ENCODE data around the gene TMEM38A.
A peak's percentile ranks its signal among the peaks of the same experiment; 100 is the strongest.

TMEM38A gene

DNA sequence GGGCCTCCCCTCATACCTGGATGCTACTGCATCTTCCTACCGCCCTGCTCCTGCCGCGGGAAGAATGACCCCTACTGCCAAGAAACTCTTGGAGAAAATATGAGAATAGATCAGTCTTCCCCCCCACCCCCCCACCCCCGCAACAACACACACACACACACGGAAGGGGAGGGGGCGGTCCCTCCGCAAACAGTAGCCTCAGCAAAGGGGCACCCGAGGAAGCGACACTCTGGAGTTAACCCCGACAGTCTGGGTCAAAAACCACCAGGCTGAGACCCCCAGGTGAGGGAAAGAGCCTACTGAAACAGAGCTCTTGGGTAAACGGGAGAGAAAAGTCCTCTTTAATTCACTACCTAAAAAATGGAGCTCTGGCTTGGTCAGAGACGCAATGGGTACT lies 34.1 kb upstream of the TMEM38A start:
- peak overlapping the region; percentile 72 for H3K4me3 ChIP-seq (ENCODE audit: low read depth, low read length)
- TF ChIP-seq CTCF (IDR thresholded peaks at IDR 0.05; ENCODE audit: low read depth, low read length), result no peak

DNA sequence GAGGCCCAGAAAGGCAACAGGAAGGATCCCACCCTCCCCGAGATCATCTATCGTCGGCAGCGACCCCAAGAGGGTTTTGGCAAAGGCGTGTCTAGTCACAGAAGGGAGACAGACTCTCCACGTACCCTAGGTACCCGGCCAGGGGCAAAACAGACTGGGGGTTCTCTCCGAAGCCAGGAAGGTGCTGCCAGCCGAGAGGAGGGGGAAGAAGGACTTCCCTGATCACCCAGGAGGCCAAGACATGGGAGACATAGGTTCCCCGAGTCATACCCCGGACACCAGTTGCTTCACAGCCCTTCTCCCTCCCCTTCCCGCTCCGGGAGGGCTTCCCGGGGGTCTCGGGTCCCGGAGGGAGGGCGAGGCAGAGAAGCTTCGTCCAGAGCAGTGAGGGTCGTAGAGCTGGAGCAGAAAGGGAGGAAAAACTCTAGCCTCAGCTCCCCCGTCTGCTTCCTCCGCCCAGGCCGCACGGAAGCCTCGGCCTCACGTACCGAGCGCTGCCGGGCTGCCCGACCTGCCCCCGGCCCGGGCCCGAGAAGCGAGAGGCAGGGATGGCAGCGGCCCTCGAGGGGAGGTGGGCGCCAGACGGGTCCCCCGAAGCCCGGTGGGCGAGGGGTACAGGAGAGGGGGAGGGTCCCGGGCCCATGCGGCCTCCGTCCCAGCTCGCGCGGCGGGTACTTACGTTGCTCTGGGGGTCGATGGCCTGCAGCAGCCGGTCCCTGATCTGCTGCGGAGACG lies 33.6 kb upstream of the TMEM38A start:
- peak overlapping the region; percentile 72 for H3K4me3 ChIP-seq (ENCODE audit: low read depth, low read length)

DNA sequence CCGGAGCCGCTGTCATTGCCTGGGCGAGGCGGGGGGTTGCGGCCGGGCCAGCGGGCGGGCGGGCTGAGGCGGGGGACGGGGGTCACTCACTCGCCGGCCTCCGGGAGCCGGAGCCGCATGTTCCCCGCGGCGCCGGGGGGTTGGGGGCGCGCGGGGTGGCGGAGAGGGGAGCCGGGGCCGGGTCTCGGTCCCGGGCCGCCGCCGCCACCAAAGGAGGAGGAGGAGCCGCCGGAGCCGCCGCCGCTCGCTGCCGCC lies 33.1 kb upstream of the TMEM38A start:
- no peak for TF ChIP-seq CTCF (IDR thresholded peaks at IDR 0.05; ENCODE audit: low read depth, low read length)
- H3K4me3 ChIP-seq (ENCODE audit: low read depth, low read length), result peak overlapping the region; percentile 72

More for the DNA sequence above, 33.6 kb upstream of the TMEM38A start:
- TF ChIP-seq CTCF (IDR thresholded peaks at IDR 0.05; ENCODE audit: low read depth, low read length), result no peak

DNA sequence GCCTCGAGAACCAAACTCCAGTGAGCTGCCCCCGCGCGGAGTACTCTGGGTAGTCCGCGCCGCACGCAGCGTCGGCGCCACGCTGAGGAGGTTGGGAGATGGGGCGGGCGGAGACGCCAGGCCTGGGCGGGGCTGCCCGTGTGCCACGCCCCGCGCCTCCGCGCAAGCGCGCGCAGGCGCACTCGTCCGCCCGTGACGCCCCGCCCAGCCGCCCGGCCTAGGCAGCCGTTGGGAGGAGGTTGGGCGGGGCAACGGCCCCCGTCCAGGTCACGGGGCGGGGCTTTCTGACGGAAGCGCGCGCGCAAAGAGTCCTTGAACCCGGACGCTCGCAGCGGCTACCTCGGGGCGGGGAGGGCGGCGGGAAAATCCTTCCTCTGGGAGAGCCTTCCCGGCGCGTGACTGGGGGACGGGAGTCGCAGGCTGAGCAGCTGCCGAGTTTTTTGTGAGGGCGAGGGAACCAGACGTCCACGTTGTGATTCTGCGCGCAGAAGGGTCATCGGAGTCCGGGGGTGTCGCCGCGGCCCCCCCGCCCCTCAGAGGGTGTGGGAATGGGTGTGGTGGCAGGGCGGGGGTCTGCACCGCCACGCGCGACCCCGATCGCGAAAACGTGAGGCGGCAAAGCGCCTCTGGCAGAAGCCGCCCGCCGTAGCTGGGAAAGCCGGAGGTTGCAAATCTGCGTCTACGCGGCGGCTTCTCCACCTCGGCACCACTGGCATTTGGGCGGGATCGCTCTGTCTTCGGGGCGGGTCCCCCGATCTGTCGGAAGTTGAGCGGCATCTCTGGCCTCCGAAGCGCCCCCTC lies 32.6 kb upstream of the TMEM38A start, which contains the start of gene MED26:
Gene MED26, minus strand, starts transcription at position 22 of the 801 bp plus-strand sequence. CDS start 261 bp downstream, outside the sequence.
- no peak for TF ChIP-seq CTCF (IDR thresholded peaks at IDR 0.05; ENCODE audit: low read depth, low read length)
- peak within 1 kb of the TSS; percentile 87 for H3K4me3 ChIP-seq (ENCODE audit: low read depth, low read length)

DNA sequence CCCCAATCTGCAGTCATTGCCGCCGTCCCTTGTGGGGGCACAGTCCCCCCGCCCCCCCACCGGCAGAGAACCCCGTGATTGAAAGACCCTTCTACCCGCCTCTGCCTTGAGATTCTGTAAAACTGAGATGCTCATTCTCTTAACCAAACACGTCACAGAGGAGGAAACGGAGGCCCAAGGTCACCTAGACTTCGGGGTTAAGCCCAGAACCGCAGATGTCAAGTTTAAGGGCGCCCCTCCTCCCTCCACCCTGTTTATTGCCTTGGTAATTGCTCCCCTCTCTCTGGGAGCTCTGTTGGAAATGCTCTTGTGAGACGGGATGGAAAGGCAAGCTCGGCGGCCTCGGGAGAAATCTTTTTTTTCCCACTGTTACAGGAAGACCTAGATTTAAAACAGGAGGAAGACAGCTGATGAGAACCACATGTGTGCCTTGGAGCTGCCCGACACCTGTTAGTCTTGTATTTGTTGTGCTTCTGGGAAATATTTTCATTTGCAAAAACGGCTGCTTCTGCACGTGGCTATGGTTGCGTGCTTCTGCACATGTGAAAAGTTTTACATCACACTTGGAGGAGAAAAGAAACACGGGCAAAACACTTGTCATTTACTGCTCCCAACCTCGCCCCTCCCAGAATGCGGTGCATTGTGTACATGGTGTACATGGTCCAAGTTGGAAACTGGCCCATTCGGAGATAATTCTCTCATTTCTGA lies 31.8 kb upstream of the TMEM38A start:
- peak overlapping the region; percentile 87 for H3K4me3 ChIP-seq (ENCODE audit: low read depth, low read length)
- TF ChIP-seq CTCF (IDR thresholded peaks at IDR 0.05; ENCODE audit: low read depth, low read length), result no peak

GRCh38 chr19:16631465-16631864 lies 29.5 kb upstream of the TMEM38A start:
- no peak for TF ChIP-seq CTCF (IDR thresholded peaks at IDR 0.05; ENCODE audit: low read depth, low read length)

More at GRCh38 chr19:16631465-16631864, 29.5 kb upstream of the TMEM38A start:
- H3K4me3 ChIP-seq (ENCODE audit: low read depth, low read length), result no peak overlapping the region

Measured in WI38 (cell line).